Measurements from ENCODE around the gene PROX1. TPM values are rescaled to one million over a fixed set of nuclear protein-coding genes. Genes with fewer than 3 reads are reported as not detected.

The PROX1 gene
- total and polyA plus RNA-seq, 2 donors (not counting 1 experiment from before 2014, with no cell fraction given) = 0.02 to 0.17 TPM

DNA sequence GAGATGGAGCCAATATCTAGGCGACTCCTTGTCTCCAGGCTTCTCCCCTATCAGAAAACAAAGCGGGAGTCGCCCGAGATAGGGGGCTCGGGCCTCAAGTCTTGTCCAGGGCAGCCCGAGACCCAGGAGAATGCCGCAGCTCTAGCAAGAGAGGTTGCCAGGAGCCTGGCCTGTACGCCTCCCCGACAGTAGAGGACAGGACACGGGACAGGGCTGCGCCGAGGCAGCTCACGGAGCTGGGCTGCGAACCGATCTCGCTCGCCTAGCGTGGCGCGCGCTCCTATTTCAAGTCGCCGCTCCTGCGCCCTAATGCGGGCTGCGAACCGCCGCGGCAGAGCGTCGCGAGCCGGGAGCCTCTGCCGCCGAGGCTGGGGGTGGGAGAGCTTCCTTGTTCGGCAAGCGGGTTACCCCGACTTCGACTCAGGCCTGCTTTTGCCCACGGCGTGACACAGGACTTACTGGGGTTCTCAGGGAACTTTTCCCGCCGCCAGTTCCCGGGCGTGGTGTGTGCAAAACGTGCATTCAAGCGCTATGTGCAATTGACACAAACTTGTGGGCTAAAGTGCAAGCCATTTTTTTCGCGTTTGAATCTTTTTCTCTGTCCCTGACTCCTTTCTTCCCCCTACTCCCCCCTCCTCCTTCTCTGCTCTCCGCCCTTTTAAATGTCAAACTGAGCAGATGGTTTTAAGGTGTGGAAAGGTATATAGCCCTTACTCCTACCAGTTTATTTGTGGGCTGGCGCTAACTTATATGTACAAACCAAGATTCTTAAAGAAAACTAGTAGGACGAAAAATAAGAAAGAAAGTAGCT, 2.4 kb upstream of the PROX1 start:
- Histone ChIP-seq H3K4me2 (ENCODE audit: extremely low read depth, insufficient read depth, low read length) (no peak overlapping the region), H4K20me1 (ENCODE audit: control insufficient read depth, extremely low read depth, insufficient read depth, low read length) (no peaks in the 10 kb centered on the region), H3K9me3 (ENCODE audit: control insufficient read depth, insufficient read depth, low read depth, low read length) (no peaks in the 10 kb centered on the region), H3K79me2 (ENCODE audit: control insufficient read depth, insufficient read depth, low read length) (no peaks in the 10 kb centered on the region), H3K4me3 (replicated peaks in 1 of 4; ENCODE audit: control extremely low read depth in 1 of 4, insufficient read depth in 1 of 4, low read depth in 3 of 4, low read length in 4 of 4) (no peak overlapping the region), H3K36me3 (ENCODE audit: control insufficient read depth, insufficient read depth, low read length) (no peaks in the 10 kb centered on the region), H3K27me3 (ENCODE audit: control insufficient read depth, insufficient read depth, low read length) (peaks cover 51% of the 10 kb centered on the region), H3K4me1 (ENCODE audit: control insufficient read depth, extremely low read depth, insufficient read depth, low read length) (no peaks in the 10 kb centered on the region), H3K9ac (ENCODE audit: insufficient read depth, low read length) (no peak overlapping the region), H2AFZ (ENCODE audit: low read length) (no peak overlapping the region), H3K27ac (ENCODE audit: insufficient read depth, low read length) (no peak overlapping the region)
- DNase-seq (ENCODE audit: low read depth in 2 of 2) = no peak
- TF ChIP-seq, protein P1, sequence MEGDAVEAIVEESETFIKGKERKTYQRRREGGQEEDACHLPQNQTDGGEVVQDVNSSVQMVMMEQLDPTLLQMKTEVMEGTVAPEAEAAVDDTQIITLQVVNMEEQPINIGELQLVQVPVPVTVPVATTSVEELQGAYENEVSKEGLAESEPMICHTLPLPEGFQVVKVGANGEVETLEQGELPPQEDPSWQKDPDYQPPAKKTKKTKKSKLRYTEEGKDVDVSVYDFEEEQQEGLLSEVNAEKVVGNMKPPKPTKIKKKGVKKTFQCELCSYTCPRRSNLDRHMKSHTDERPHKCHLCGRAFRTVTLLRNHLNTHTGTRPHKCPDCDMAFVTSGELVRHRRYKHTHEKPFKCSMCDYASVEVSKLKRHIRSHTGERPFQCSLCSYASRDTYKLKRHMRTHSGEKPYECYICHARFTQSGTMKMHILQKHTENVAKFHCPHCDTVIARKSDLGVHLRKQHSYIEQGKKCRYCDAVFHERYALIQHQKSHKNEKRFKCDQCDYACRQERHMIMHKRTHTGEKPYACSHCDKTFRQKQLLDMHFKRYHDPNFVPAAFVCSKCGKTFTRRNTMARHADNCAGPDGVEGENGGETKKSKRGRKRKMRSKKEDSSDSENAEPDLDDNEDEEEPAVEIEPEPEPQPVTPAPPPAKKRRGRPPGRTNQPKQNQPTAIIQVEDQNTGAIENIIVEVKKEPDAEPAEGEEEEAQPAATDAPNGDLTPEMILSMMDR (conservative IDR thresholded peaks at IDR 0.05 in 1 of 2, IDR thresholded peaks at IDR 0.05 in 1 of 2; ENCODE audit: low read depth in 1 of 2, low read length in 2 of 2) = no peak
- TF ChIP-seq EZH2 (IDR thresholded peaks at IDR 0.05; ENCODE audit: low read length, missing control alignments) = peak; percentile 71

DNA sequence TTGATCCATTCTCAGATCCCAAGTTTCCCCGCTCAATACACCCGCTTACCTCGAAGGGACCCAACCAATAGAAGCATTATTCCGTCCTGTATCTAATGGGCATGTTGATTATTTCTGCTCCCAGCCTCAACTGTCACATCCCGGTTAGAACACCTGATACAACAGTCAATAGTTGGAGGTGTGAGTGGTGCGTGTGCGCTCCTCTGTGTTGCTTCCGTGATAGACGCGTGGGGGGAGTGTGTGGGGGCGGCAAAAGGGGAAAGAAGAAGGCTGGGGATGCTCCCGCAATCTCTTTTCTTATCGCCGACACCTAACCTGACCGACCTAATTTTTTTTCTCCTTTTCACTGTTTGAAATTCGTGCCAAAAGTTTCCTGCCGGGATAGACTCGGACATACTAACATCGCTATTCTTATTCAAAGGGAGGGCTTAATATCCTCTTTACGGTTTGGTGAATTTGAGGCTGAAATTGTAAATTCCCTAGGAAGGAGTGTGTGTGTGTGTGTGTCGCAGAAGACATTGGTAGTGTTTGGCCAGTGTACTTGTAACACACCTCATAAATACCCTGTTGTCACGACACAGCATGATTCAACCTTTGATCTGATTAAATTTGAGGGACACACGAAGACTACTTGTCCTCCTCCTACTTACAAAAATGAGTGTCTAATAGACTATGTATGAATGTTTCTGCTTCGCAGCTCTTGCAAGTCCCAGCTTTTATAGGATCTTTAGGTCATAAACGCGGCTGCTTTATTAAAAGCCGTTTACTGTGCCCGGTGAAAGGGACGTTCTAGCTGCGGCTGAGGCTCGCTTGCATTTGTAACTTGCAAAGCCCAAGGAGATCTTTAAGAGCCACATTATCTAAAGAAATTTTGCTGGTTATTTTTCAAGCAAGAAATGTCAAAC, 1.5 kb upstream of the PROX1 start:
- Histone ChIP-seq H3K27ac (ENCODE audit: insufficient read depth, low read length) (no peak overlapping the region), H3K79me2 (ENCODE audit: control insufficient read depth, insufficient read depth, low read length) (no peaks in the 10 kb centered on the region), H2AFZ (ENCODE audit: low read length) (no peak overlapping the region), H3K27me3 (ENCODE audit: control insufficient read depth, insufficient read depth, low read length) (peaks cover 51% of the 10 kb centered on the region), H3K4me2 (ENCODE audit: extremely low read depth, insufficient read depth, low read length) (no peak overlapping the region), H3K9me3 (ENCODE audit: control insufficient read depth, insufficient read depth, low read depth, low read length) (no peaks in the 10 kb centered on the region), H3K4me1 (ENCODE audit: control insufficient read depth, extremely low read depth, insufficient read depth, low read length) (no peaks in the 10 kb centered on the region), H3K9ac (ENCODE audit: insufficient read depth, low read length) (no peak overlapping the region), H3K4me3 (replicated peaks in 1 of 4; ENCODE audit: control extremely low read depth in 1 of 4, insufficient read depth in 1 of 4, low read depth in 3 of 4, low read length in 4 of 4) (no peak overlapping the region), H3K36me3 (ENCODE audit: control insufficient read depth, insufficient read depth, low read length) (no peaks in the 10 kb centered on the region), H4K20me1 (ENCODE audit: control insufficient read depth, extremely low read depth, insufficient read depth, low read length) (no peaks in the 10 kb centered on the region)
- TF ChIP-seq EZH2 (IDR thresholded peaks at IDR 0.05; ENCODE audit: low read length, missing control alignments) = peak; percentile 10
- TF ChIP-seq, protein P1 (conservative IDR thresholded peaks at IDR 0.05 in 1 of 2, IDR thresholded peaks at IDR 0.05 in 1 of 2; ENCODE audit: low read depth in 1 of 2, low read length in 2 of 2) = no peak
- no peak for DNase-seq (ENCODE audit: low read depth in 2 of 2)

DNA sequence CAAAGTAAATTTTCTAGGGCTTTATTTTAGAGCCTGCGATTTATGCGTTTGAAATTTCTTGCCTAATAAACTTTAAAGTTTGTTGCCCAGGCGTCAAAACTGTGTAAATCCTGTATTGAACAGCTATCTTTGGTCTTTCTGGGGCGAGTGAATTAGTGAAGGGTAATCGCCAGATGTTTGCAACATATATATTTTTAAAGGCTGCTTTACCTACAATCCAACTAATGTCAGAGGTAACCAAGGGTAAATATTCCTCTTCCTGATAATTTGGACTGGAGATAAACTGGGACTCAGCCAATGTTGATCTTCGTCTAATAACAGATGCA, 885 bp upstream of the PROX1 start:
- Histone ChIP-seq H3K4me1 (ENCODE audit: control insufficient read depth, extremely low read depth, insufficient read depth, low read length) (no peaks in the 10 kb centered on the region), H3K27me3 (ENCODE audit: control insufficient read depth, insufficient read depth, low read length) (peaks cover 47% of the 10 kb centered on the region), H3K27ac (ENCODE audit: insufficient read depth, low read length) (no peak overlapping the region), H3K4me3 (replicated peaks in 1 of 4; ENCODE audit: control extremely low read depth in 1 of 4, insufficient read depth in 1 of 4, low read depth in 3 of 4, low read length in 4 of 4) (peak overlapping the region in 2 of 4 experiments; percentile 71 to 73), H3K79me2 (ENCODE audit: control insufficient read depth, insufficient read depth, low read length) (no peaks in the 10 kb centered on the region), H3K4me2 (ENCODE audit: extremely low read depth, insufficient read depth, low read length) (no peak overlapping the region), H3K9me3 (ENCODE audit: control insufficient read depth, insufficient read depth, low read depth, low read length) (no peaks in the 10 kb centered on the region), H3K36me3 (ENCODE audit: control insufficient read depth, insufficient read depth, low read length) (no peaks in the 10 kb centered on the region), H4K20me1 (ENCODE audit: control insufficient read depth, extremely low read depth, insufficient read depth, low read length) (no peaks in the 10 kb centered on the region), H3K9ac (ENCODE audit: insufficient read depth, low read length) (no peak overlapping the region), H2AFZ (ENCODE audit: low read length) (no peak overlapping the region)
- TF ChIP-seq EZH2 (IDR thresholded peaks at IDR 0.05; ENCODE audit: low read length, missing control alignments) = no peak
- TF ChIP-seq, protein P1 (conservative IDR thresholded peaks at IDR 0.05 in 1 of 2, IDR thresholded peaks at IDR 0.05 in 1 of 2; ENCODE audit: low read depth in 1 of 2, low read length in 2 of 2) = no peak
- no peak for DNase-seq (ENCODE audit: low read depth in 2 of 2)
